ENCODE data around the gene CASP4. TPM values are rescaled to one million over a fixed set of nuclear protein-coding genes. Genes with fewer than 3 reads are reported as not detected.

CASP4 gene
- total and polyA plus RNA-seq, 2 experiments from 2014 or later, result 0.35 TPM; not detected in 1

DNA sequence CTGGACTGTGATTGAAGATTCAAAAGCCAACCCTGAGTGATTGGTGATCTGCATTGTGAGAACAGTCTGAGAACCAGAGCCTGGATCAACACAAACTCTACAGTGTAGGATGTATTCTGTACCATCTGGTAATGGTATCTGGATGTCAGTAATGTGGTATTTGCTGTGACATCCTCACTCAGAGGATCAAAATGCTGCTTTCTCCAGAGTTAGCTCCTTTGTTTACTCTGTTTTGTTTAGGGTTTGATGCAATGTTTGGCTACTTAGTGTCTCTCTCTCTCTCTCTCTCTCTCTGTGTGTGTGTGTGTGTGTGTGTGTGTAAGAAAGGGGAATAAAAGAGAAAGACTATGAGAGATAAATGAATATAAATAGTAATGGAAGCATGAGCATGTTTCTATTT lies 24.3 kb downstream of the CASP4 start (continued):
- TF ChIP-seq JUNB (IDR thresholded peaks at IDR 0.05; ENCODE audit: unreplicated experiment) (no peak), REST (IDR thresholded peaks at IDR 0.05; ENCODE audit: unreplicated experiment) (no peak), EZH2phosphoT487 (IDR thresholded peaks at IDR 0.05; ENCODE audit: unreplicated experiment) (no peak), CREB1 (CRISPR knock-in tag; IDR thresholded peaks at IDR 0.05; ENCODE audit: low read depth) (no peak), ZNF331 (CRISPR knock-in tag; IDR thresholded peaks at IDR 0.05; ENCODE audit: low read depth) (no peak), POLR2AphosphoS5 (IDR thresholded peaks at IDR 0.05; ENCODE audit: low read depth) (no peak), ETS1 (IDR thresholded peaks at IDR 0.05) (no peak)

DNA sequence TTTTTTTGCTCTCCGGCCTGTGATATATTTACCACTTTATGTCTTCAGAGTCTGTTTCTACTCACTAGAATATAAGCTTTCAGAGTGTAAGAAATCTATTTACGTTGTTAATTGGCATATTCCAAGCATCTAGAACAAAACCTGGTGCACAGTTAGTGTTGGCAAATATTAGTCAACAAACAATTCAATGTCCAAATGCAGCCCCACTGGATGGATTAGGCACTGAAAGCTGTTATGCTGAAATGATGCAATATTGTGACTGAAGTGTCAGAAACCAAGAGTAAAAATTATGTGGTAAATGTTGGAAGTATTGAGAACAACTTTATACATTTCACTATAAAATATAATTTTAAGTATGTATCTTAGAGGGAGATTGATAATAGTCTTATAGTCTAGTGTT lies 24.8 kb downstream of the CASP4 start:
- Histone ChIP-seq H2AFZ (no peak overlapping the region), H3K9me2 (ENCODE audit: insufficient read depth) (peaks cover 9% of the 10 kb centered on the region), H3K4me1 (ENCODE audit: insufficient read depth) (no peaks in the 10 kb centered on the region), H4K20me1 (replicated peaks; ENCODE audit: insufficient read depth) (no peaks in the 10 kb centered on the region), H3K4me3 (no peak overlapping the region), H3K79me2 (replicated peaks; ENCODE audit: insufficient read depth) (no peaks in the 10 kb centered on the region), H3K36me3 (ENCODE audit: insufficient read depth) (no peaks in the 10 kb centered on the region), H3F3A (replicated peaks; ENCODE audit: low read depth) (no peaks in the 10 kb centered on the region), H3K27me3 (ENCODE audit: insufficient read depth) (no peaks in the 10 kb centered on the region), H3K27ac (ENCODE audit: low read depth) (no peak overlapping the region), H3K4me2 (no peak overlapping the region)
- Mint-ChIP-seq H3K36me3 (ENCODE audit: low read depth) (no peaks in the 10 kb centered on the region; the same call in 1 of the 3 replicates), H3K27me3 (ENCODE audit: insufficient read depth, low read depth, poor library complexity) (no peaks in the 10 kb centered on the region), H3K27ac (no peak overlapping the region), H3K4me1 (no peaks in the 10 kb centered on the region), H3K9me3 (no peaks in the 10 kb centered on the region; the same call in 2 of the 3 replicates), H3K4me3 (no peak overlapping the region)
- no peak for ATAC-seq
- no peak for DNase-seq (ENCODE audit: low spot score)
- TF ChIP-seq CTCF (conservative IDR thresholded peaks at IDR 0.05; ENCODE audit: low read depth in 2 of 2), result no peak
- TF ChIP-seq ZNF331 (CRISPR knock-in tag; IDR thresholded peaks at IDR 0.05; ENCODE audit: low read depth), result no peak
- TF ChIP-seq REST (IDR thresholded peaks at IDR 0.05; ENCODE audit: unreplicated experiment), result no peak
- no peak for TF ChIP-seq EZH2phosphoT487 (IDR thresholded peaks at IDR 0.05; ENCODE audit: unreplicated experiment)
- no peak for TF ChIP-seq ETS1 (IDR thresholded peaks at IDR 0.05)
- no peak for TF ChIP-seq JUNB (IDR thresholded peaks at IDR 0.05; ENCODE audit: unreplicated experiment)
- TF ChIP-seq NANOG (IDR thresholded peaks at IDR 0.05; ENCODE audit: borderline replicate concordance), result no peak

Data from GM23338 (cell line).